Measurements from ENCODE around the gene MFSD2B. TPM values are rescaled to one million over a fixed set of nuclear protein-coding genes. Genes with fewer than 3 reads are reported as not detected.

Gene MFSD2B
- total RNA-seq, 1 donor from 2014 or later, result 0.52 TPM

- H3K9ac ChIP-seq (ENCODE audit: low read depth in 1 of 3, low read length in 3 of 3), result peak overlapping the region; percentile 84 to 93 (median 90)
- peaks cover 8 to 15% (median 12%) of the 10 kb centered on the region in 3 donors for H3K4me1 ChIP-seq (ENCODE audit: control insufficient read depth in 3 of 3, insufficient read depth in 3 of 3, low read length in 3 of 3)
- no peaks in the 10 kb centered on the region for H3K27me3 ChIP-seq (ENCODE audit: control insufficient read depth in 3 of 3, insufficient read depth in 3 of 3, low read length in 3 of 3)
- peaks cover 14 to 18% (median 15%) of the 10 kb centered on the region in 3 donors for H3K36me3 ChIP-seq (ENCODE audit: control insufficient read depth in 3 of 3, insufficient read depth in 3 of 3, low read length in 3 of 3)
- no peaks in the 10 kb centered on the region for H3K9me3 ChIP-seq (ENCODE audit: control insufficient read depth in 3 of 3, low read length in 3 of 3)
- no peak overlapping the region for H3K27ac ChIP-seq (ENCODE audit: low read depth, low read length)
- peak overlapping the region; percentile 95 to 98 (median 96) for H3K4me3 ChIP-seq (ENCODE audit: low read length in 3 of 3)
Measured at GRCh38 chr2:24075259-24075658, 65.4 kb downstream of the MFSD2B start.

Small RNA genes within 50 kb of the gene (small RNA-seq; reads per million reads assigned to genes)
- gene RN7SL610P, result not detected
- not detected for gene RNU6-370P

Other genes starting within 250 kb of the MFSD2B start
- 30.3 TPM for gene ATAD2B, start 83.0 kb upstream of the MFSD2B start, total RNA-seq
- gene UBXN2A, start 69.6 kb upstream of the MFSD2B start, total RNA-seq, result 16.7 TPM
- gene WDCP, start 37.3 kb downstream of the MFSD2B start, total RNA-seq, result 12.0 TPM
- 1.6 TPM for gene FKBP1B, start 39.7 kb downstream of the MFSD2B start, total RNA-seq
- gene SF3B6, start 66.2 kb downstream of the MFSD2B start, total RNA-seq, result 88.2 TPM
- gene TP53I3, start 74.7 kb downstream of the MFSD2B start, total RNA-seq, result 25.1 TPM
- gene PFN4, start 113.2 kb downstream of the MFSD2B start, total RNA-seq, result not detected
- gene FAM228B, start 113.4 kb downstream of the MFSD2B start, total RNA-seq, result 47.0 TPM
- gene FAM228A, start 165.0 kb downstream of the MFSD2B start, total RNA-seq, result 0.52 TPM

Measured in skeletal muscle tissue (tissue), 5 donors.